PFSK-1 (cell line): ENCODE measurements around the gene ADGRE1. TPM values are rescaled to one million over a fixed set of nuclear protein-coding genes. Genes with fewer than 3 reads are reported as not detected.

ENCODE experiments used
- FOXP2 ChIP-seq: optimal IDR thresholded peaks from 2 replicates; pipeline ENCODE3; 2011; ENCODE audit warnings: borderline replicate concordance, control low read depth, inconsistent platforms; ENCODE audit not compliant: insufficient read depth; ENCODE audit errors: extremely low read length, extremely low read depth
- POLR2AphosphoS5 ChIP-seq: IDR thresholded peaks from 2 replicates; pipeline ENCODE4 v1.6.1; 2012; ENCODE audit warnings: low read depth, mild to moderate bottlenecking, control low read depth, low read length, moderate library complexity
- SIN3A ChIP-seq: IDR thresholded peaks from 2 replicates; pipeline ENCODE4 v1.6.1; 2012; ENCODE audit warnings: mild to moderate bottlenecking, low read length, moderate library complexity, borderline replicate concordance; ENCODE audit not compliant: insufficient read depth
- TAF1 ChIP-seq: IDR thresholded peaks from 2 replicates; pipeline ENCODE4 v1.6.1; 2012; ENCODE audit warnings: low read length, control low read depth, borderline replicate concordance; ENCODE audit not compliant: insufficient read depth
- polyA plus RNA-seq: library from polyadenylated mRNA; unstranded; fragments of >200 nt; gene quantifications from one replicate; pipeline ENCODE4 v1.2.1, GENCODE V29; 2012; ENCODE audit warnings: low read depth, missing spikeins; ENCODE audit not compliant: insufficient read length
- TF ChIP-seq, protein P1 (sequence below), 2 experiments: IDR thresholded peaks; 2 replicates each; pipeline versions ENCODE4 v1.6.1 to v1.8.0; 2011 to 2012; ENCODE audit warnings: low read depth in 2 of 2, low read length in 2 of 2, control low read depth in 1 of 2, inconsistent platforms in 1 of 2, mild to moderate bottlenecking in 1 of 2, moderate library complexity in 1 of 2; ENCODE audit not compliant: insufficient read depth in 1 of 2

The ADGRE1 gene, protein sequence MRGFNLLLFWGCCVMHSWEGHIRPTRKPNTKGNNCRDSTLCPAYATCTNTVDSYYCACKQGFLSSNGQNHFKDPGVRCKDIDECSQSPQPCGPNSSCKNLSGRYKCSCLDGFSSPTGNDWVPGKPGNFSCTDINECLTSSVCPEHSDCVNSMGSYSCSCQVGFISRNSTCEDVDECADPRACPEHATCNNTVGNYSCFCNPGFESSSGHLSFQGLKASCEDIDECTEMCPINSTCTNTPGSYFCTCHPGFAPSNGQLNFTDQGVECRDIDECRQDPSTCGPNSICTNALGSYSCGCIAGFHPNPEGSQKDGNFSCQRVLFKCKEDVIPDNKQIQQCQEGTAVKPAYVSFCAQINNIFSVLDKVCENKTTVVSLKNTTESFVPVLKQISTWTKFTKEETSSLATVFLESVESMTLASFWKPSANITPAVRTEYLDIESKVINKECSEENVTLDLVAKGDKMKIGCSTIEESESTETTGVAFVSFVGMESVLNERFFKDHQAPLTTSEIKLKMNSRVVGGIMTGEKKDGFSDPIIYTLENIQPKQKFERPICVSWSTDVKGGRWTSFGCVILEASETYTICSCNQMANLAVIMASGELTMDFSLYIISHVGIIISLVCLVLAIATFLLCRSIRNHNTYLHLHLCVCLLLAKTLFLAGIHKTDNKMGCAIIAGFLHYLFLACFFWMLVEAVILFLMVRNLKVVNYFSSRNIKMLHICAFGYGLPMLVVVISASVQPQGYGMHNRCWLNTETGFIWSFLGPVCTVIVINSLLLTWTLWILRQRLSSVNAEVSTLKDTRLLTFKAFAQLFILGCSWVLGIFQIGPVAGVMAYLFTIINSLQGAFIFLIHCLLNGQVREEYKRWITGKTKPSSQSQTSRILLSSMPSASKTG
- polyA plus RNA-seq, result not detected

DNA sequence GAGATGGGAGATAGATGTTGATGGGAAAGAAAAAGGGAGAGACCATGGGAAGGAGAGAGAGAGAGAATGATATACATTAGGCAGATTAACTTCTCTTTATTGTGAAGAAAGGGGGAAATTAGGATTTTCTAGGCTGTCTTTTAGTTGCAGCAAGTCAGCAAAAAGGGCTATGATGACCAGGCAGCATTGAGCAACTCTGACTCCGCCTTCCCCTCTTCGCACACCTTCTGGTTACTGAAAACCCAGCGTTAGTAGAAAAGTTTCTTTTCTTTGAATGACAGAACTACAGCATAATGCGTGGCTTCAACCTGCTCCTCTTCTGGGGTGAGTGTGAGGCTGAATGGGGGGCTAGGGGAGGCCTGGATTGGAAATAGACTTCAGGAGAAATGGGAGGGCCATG lies at the start of gene ADGRE1:
Gene ADGRE1, plus strand, starts transcription at position 264 of the 400 bp plus-strand sequence. Its CDS starts 30 bp downstream, at position 294.
- TF ChIP-seq, protein P1, sequence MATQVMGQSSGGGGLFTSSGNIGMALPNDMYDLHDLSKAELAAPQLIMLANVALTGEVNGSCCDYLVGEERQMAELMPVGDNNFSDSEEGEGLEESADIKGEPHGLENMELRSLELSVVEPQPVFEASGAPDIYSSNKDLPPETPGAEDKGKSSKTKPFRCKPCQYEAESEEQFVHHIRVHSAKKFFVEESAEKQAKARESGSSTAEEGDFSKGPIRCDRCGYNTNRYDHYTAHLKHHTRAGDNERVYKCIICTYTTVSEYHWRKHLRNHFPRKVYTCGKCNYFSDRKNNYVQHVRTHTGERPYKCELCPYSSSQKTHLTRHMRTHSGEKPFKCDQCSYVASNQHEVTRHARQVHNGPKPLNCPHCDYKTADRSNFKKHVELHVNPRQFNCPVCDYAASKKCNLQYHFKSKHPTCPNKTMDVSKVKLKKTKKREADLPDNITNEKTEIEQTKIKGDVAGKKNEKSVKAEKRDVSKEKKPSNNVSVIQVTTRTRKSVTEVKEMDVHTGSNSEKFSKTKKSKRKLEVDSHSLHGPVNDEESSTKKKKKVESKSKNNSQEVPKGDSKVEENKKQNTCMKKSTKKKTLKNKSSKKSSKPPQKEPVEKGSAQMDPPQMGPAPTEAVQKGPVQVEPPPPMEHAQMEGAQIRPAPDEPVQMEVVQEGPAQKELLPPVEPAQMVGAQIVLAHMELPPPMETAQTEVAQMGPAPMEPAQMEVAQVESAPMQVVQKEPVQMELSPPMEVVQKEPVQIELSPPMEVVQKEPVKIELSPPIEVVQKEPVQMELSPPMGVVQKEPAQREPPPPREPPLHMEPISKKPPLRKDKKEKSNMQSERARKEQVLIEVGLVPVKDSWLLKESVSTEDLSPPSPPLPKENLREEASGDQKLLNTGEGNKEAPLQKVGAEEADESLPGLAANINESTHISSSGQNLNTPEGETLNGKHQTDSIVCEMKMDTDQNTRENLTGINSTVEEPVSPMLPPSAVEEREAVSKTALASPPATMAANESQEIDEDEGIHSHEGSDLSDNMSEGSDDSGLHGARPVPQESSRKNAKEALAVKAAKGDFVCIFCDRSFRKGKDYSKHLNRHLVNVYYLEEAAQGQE (IDR thresholded peaks at IDR 0.05; ENCODE audit: insufficient read depth in 1 of 2, low read depth in 2 of 2, low read length in 2 of 2), result no peak
- TF ChIP-seq FOXP2, result no peak
- no peak for TF ChIP-seq POLR2AphosphoS5
- no peak for TF ChIP-seq SIN3A
- no peak for TF ChIP-seq TAF1

DNA sequence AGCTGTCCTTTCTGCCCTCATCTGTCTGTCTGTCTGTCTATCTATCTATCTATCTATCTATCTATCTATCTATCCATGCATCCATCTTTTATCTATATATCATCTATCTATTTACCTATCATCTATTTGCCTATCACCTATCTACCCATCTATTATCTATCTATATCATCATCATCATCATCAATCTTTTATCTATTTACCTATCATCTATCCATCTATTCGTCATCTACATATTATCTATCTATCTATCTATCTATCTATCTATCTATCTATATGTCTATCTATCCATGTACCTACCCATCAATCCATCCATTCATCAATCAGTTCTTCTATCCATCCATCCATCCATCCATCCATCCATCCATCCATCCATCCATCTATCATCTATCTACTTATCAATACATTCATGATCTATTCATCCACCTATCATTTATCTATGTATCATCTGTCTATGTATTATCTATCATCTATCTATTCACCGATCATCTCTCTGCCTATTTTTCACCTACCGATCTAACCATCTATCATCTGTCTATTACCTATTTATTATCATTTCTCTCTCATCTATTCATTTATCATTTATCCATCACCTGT lies 49.2 kb upstream of the ADGRE1 start:
- no peak for TF ChIP-seq FOXP2
- TF ChIP-seq, protein P1 (IDR thresholded peaks at IDR 0.05; ENCODE audit: insufficient read depth in 1 of 2, low read depth in 2 of 2, low read length in 2 of 2), result no peak
- TF ChIP-seq POLR2AphosphoS5, result no peak
- TF ChIP-seq SIN3A, result no peak
- TF ChIP-seq TAF1, result no peak

DNA sequence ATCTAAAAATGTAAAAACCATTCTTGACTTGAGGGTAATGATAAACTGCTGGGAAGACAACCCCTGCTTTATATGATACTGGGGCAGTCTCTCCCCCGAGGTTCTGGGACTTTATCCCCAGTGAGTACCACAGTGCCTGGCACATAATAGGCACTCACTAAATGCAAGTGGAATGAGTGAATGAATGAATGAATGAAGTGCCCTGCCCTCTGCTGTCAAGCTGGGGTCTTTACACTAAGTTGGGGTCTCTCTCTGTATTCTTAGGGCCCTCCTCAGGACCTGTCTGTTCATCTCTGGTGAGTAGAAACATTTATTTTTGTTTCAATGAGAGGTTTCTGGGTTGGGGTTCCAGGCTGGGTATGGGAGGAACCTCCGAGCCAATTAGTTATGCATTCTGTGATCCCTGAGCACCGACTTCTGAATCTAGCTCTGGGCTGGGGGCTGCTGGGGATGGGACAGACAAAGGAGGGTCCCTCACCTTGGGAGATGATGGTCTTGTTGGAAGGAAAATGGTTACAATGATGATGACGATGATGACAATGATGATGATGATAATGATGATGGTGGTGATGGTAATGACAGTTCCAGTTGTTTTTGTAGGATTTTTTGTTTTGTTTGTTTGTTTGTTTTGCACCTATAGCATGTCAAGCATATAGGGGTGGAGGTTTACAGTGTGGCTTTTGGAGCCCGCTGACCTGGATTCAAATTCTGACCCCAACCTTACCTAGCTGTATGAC lies 44.3 kb upstream of the ADGRE1 start:
- TF ChIP-seq POLR2AphosphoS5, result no peak
- no peak for TF ChIP-seq FOXP2
- TF ChIP-seq, protein P1 (IDR thresholded peaks at IDR 0.05; ENCODE audit: insufficient read depth in 1 of 2, low read depth in 2 of 2, low read length in 2 of 2), result no peak
- no peak for TF ChIP-seq SIN3A
- no peak for TF ChIP-seq TAF1

DNA sequence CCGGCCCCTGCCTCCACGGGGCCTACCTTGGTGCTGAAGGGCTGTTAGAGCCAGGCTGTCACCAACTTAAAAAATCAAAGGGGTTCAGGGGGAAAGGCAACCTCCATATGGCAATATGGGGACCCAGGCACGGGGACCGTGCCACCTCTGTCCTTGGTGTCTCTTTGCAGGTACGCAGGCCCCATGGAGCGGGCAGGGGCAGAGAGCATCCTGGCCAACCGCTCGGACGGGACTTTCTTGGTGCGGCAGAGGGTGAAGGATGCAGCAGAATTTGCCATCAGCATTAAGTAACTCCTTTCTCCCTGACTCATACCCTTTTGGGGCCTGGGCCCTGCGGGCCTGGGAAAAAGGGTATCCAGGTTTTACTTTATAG lies 39.6 kb upstream of the ADGRE1 start:
- TF ChIP-seq, protein P1 (IDR thresholded peaks at IDR 0.05; ENCODE audit: insufficient read depth in 1 of 2, low read depth in 2 of 2, low read length in 2 of 2), result no peak
- TF ChIP-seq POLR2AphosphoS5 (no peak), SIN3A (no peak), FOXP2 (no peak), TAF1 (no peak)
